T-cell (primary cell): Measurements from ENCODE around the gene SETBP1. TPM values are rescaled to one million over a fixed set of nuclear protein-coding genes. Genes with fewer than 3 reads are reported as not detected.

Experiments
- ATAC-seq, 4 experiments: fragments of 200-7000 bp in 3 of 4; fragments of 150-1000 bp in 1 of 4; cut with Tn5 transposase; replicated peaks in 1 of 4; 1 replicate in 3 of 4; 2 replicates in 1 of 4; pipeline ENCODE4 v1.10.0; 2021; ENCODE audit warnings: moderate library complexity in 3 of 4, mild to moderate bottlenecking in 2 of 4, moderate number of reproducible peaks in 1 of 4
- CTCF ChIA-PET, 2 donors: fragments of 300-600 bp; sonication (Branson Sonifier 250); formaldehyde crosslinking; loops; one replicate each; lab custom pipeline; 2022; ENCODE audit warnings: antibody characterized with exemption in 2 of 2; lab: Charles Lee
- POLR2A ChIA-PET, 2 donors: fragments of 300-600 bp; sonication (Branson Sonifier 250); formaldehyde crosslinking; loops; one replicate each; lab custom pipeline; 2022; ENCODE audit warnings: antibody characterized with exemption in 2 of 2; lab: Charles Lee
- DNase-seq, 35 experiments: peaks; one replicate each; pipeline versions ENCODE4 v3.0.0 to v3.0.0-alpha.2; 2013 to 2023
- H3K27ac ChIP-seq: one replicate; pipeline ENCODE4 v1.5.1; 2013; ENCODE audit warnings: low read length
- H3K27me3 ChIP-seq, 2 experiments: replicated peaks in 1 of 2; 1 replicate in 1 of 2; 2 replicates in 1 of 2; pipeline versions ENCODE4 v1.6.1 to v1.7.0; 2013; ENCODE audit warnings: low read length in 1 of 2, mixed read lengths in 1 of 2; ENCODE audit not compliant: control insufficient read depth in 2 of 2, insufficient read depth in 2 of 2; ENCODE audit errors: extremely low read depth in 1 of 2
- H3K36me3 ChIP-seq, 2 donors: 1 replicate in 1 of 2; 2 replicates in 1 of 2; pipeline versions ENCODE4 v1.6.1 to v1.7.0; 2013; ENCODE audit warnings: low read length in 1 of 2; ENCODE audit not compliant: control insufficient read depth in 2 of 2, insufficient read depth in 1 of 2; ENCODE audit errors: extremely low read depth in 1 of 2
- H3K4me1 ChIP-seq, 2 experiments: 1 replicate in 1 of 2; 2 replicates in 1 of 2; pipeline versions ENCODE4 v1.6.1 to v1.7.0; 2013; ENCODE audit warnings: low read length in 2 of 2, mixed read lengths in 1 of 2; ENCODE audit not compliant: insufficient read depth in 2 of 2, control insufficient read depth in 1 of 2; ENCODE audit errors: extremely low read depth in 1 of 2
- H3K4me3 ChIP-seq, 2 donors: 1 replicate in 1 of 2; 2 replicates in 1 of 2; pipeline versions ENCODE4 v1.5.1 to v1.7.0; 2013; ENCODE audit warnings: mild to moderate bottlenecking in 2 of 2, low read length in 1 of 2, moderate library complexity in 1 of 2; ENCODE audit not compliant: control insufficient read depth in 1 of 2; ENCODE audit errors: extremely low read depth in 1 of 2
- H3K9me3 ChIP-seq: 2 replicates; pipeline ENCODE4 v1.7.0; 2013
- H3K27ac Mint-ChIP-seq, 2 donors: one replicate each; pipeline ENCODE4 v1.8.0; 2020 to 2021; ENCODE audit warnings: mild to moderate bottlenecking in 2 of 2, mixed read lengths in 2 of 2
- H3K27me3 Mint-ChIP-seq, 2 donors: one replicate each; pipeline ENCODE4 v1.8.0; 2021 to 2022; ENCODE audit warnings: mixed read lengths in 2 of 2
- H3K36me3 Mint-ChIP-seq: one replicate; pipeline ENCODE4 v1.8.0; 2021; ENCODE audit warnings: mixed read lengths
- H3K4me1 Mint-ChIP-seq, 3 donors: one replicate each; pipeline ENCODE4 v1.8.0; 2020 to 2022; ENCODE audit warnings: mixed read lengths in 3 of 3, mild to moderate bottlenecking in 1 of 3
- H3K4me3 Mint-ChIP-seq, 3 donors: one replicate each; pipeline ENCODE4 v1.8.0; 2020 to 2022; ENCODE audit warnings: mild to moderate bottlenecking in 3 of 3, mixed read lengths in 3 of 3, moderate library complexity in 3 of 3
- H3K9me3 Mint-ChIP-seq, 3 donors: one replicate each; pipeline ENCODE4 v1.8.0; 2020 to 2022; ENCODE audit warnings: mixed read lengths in 3 of 3
- WGBS: methylation state at CpG from one replicate; pipeline ENCODE4 v1.1.5; 2013; ENCODE audit warnings: missing lambda C conversion rate; ENCODE audit not compliant: insufficient coverage; 5-methylcytosine and 5-hydroxymethylcytosine counted together
- total RNA-seq, 35 experiments: library from RNA in 6 of 35; stranded (reverse) in 6 of 35; fragments of 120-200 nt in 1 of 35; gene quantifications; one replicate each; pipeline versions ENCODE4 v1.2.1 to v1.2.4 and lab custom pipeline; 2013 to 2026

Gene SETBP1
- total RNA-seq, 5 donors from 2014 or later (not counting 1 experiment from before 2014, with no cell fraction given) = 1.6 to 5.7 (median 3.2) TPM

DNA sequence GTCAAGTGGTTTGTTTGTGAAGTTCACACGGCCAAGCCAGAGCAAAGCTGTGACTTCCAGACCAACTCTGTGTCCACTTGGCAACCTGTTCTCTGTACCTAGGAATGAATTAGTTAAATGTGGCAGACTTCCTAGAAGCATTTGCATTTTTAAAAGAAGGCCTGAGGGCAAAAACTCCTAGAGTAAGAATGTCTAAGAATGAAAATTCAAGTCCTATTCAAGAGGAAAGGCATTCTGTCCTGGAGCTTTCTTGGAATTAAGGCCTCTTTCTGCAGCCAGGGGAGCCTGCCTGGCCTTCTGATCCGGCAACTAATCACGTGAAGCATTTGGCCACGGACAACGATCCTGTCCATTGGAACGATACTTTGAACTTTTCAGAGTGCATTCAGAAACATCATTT, 155.0 kb downstream of the SETBP1 start:
- Mint-ChIP-seq H3K27me3 (no peaks in the 10 kb centered on the region), H3K9me3 (no peaks in the 10 kb centered on the region), H3K4me3 (no peak overlapping the region), H3K4me1 (peaks cover 8 to 20% (median 14%) of the 10 kb centered on the region in 3 donors), H3K27ac (no peak overlapping the region), H3K36me3 (no peaks in the 10 kb centered on the region)
- Histone ChIP-seq H3K4me3 (no peak overlapping the region), H3K36me3 (no peaks in the 10 kb centered on the region), H3K9me3 (no peaks in the 10 kb centered on the region), H3K27ac (no peak overlapping the region), H3K4me1 (peaks cover 0 to 10% of the 10 kb centered on the region in 2 experiments), H3K27me3 (no peaks in the 10 kb centered on the region)
- POLR2A ChIA-PET = no interaction called here
- CTCF ChIA-PET = no interaction called here
- DNase-seq (no peak), ATAC-seq (no peak)
- WGBS = 60% methylated on average over 1 of the region's 6 CpGs

DNA sequence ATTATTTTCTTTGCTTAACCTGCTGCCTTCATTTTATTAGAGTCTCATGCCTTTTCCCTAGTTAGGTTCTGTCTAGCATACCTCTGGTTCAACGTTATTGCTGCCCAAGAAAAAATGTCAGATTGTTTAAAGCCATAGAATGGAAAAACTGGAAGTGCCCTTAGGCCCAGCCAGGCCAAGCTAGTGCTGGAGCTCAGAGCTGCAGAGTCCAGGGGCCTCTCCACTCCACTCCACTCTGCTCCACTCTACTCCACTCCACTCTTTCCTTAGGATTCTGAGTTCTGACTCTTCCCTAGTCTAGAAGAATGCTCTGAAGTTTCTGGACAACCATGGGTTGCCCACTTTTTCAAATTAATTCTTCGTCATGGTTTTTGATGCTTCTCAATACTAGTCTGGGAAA, 155.6 kb downstream of the SETBP1 start:
- CTCF ChIA-PET = no interaction called here
- Mint-ChIP-seq H3K36me3 (no peaks in the 10 kb centered on the region), H3K27me3 (no peaks in the 10 kb centered on the region), H3K9me3 (no peaks in the 10 kb centered on the region), H3K4me1 (peaks cover 8 to 20% (median 14%) of the 10 kb centered on the region in 3 donors), H3K27ac (no peak overlapping the region), H3K4me3 (no peak overlapping the region)
- H3K4me3 ChIP-seq = no peak overlapping the region
- no peaks in the 10 kb centered on the region for H3K27me3 ChIP-seq
- H3K4me1 ChIP-seq = peaks cover 0 to 10% of the 10 kb centered on the region in 2 experiments
- H3K36me3 ChIP-seq = no peaks in the 10 kb centered on the region
- no peaks in the 10 kb centered on the region for H3K9me3 ChIP-seq
- H3K27ac ChIP-seq = no peak overlapping the region
- no peak for ATAC-seq
- DNase-seq = no peak
- 80% methylated on average over 2 of the region's 2 CpGs for WGBS
- POLR2A ChIA-PET = no interaction called here

DNA sequence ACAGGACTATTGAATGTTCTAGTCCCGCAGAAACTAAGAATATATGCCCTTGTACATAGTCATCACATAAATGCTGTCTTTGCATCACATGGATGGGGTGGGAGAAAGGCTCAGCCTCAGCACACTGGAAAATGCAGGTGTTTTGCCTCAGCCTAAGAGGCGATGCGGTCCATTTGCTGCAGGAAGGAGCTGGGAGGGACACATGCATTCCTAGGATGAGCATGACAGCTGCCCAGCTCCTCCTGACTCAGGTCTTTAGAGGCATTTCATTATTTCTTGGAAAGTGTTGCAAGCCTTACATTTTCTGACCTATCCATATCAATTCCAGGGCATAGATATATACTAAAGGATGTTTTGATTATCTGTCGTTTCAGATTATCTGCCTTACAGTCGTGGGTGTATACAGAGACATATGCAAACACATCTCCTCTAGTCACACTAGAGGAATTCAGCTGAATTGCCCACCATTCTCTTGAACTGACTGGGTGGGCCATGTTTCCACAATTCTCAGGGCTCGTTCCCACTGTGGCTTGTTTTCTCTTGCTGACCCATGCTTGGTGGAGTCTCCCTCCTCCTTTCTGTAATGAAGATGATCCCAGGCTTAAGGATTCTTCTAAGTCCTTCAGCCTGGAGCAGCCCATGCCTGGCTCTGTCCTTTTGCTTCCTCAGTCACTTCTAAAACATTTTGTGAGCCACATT, 156.9 kb downstream of the SETBP1 start:
- ChIA-PET POLR2A (no interaction called here), CTCF (no interaction called here)
- no peak for ATAC-seq
- Histone ChIP-seq H3K9me3 (no peaks in the 10 kb centered on the region), H3K4me1 (peaks cover 0 to 10% of the 10 kb centered on the region in 2 experiments), H3K27me3 (no peaks in the 10 kb centered on the region), H3K36me3 (no peaks in the 10 kb centered on the region), H3K4me3 (no peak overlapping the region), H3K27ac (no peak overlapping the region)
- DNase-seq = no peak
- Mint-ChIP-seq H3K36me3 (no peaks in the 10 kb centered on the region), H3K27me3 (no peaks in the 10 kb centered on the region), H3K4me3 (no peak overlapping the region), H3K27ac (no peak overlapping the region), H3K4me1 (peaks cover 8 to 20% (median 14%) of the 10 kb centered on the region in 3 donors), H3K9me3 (no peaks in the 10 kb centered on the region)
- WGBS = 100% methylated on average over 3 of the region's 6 CpGs

DNA sequence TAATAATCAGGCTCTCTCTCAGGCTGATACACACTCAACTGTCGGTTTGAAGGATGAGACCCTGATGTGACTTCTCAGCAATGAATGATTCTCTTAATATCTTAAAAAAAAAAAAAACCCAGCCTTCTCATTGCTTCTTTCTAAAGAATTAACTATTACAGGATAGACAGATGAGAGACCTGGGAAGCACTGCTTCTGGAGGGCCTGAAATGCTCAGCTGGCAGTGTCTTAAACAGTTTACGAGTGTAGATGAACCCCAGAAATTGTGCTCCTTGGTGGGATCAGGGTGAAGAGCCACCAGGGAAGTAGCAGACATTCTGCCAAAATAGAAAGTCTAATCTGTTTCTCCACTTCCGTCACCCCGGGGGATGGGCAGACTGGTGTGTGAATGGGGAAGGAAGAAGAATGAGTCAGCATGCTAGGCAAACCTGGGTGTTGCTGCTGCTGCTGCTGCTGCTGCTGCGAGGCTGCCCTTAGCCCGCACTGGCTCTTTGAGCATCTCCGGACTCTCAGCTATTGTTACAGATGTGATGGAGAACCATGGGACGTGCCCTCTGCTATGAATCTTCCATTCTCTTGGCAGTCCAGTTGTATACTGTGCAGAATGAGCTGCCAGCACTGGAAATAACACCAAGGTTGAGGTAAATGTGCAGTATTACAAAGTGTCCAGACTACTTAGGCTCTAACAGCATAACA, 158.4 kb downstream of the SETBP1 start:
- ChIA-PET POLR2A (no interaction called here), CTCF (no interaction called here)
- peak; percentile 78 to 98 (median 87) for ATAC-seq
- H3K4me1 ChIP-seq = peaks cover 0 to 15% of the 10 kb centered on the region in 2 experiments
- H3K4me3 ChIP-seq = no peak overlapping the region
- Mint-ChIP-seq H3K27ac (peak overlapping the region; percentile 1 to 29), H3K27me3 (no peaks in the 10 kb centered on the region), H3K36me3 (no peaks in the 10 kb centered on the region), H3K4me1 (peaks cover 8 to 20% (median 14%) of the 10 kb centered on the region in 3 donors), H3K4me3 (no peak overlapping the region), H3K9me3 (no peaks in the 10 kb centered on the region)
- no peaks in the 10 kb centered on the region for H3K27me3 ChIP-seq
- H3K36me3 ChIP-seq = no peaks in the 10 kb centered on the region
- WGBS = 12% methylated on average over 5 of the region's 8 CpGs
- peak; percentile 7 to 66 (median 42) for DNase-seq
- no peaks in the 10 kb centered on the region for H3K9me3 ChIP-seq
- H3K27ac ChIP-seq = peak overlapping the region; percentile 37

DNA sequence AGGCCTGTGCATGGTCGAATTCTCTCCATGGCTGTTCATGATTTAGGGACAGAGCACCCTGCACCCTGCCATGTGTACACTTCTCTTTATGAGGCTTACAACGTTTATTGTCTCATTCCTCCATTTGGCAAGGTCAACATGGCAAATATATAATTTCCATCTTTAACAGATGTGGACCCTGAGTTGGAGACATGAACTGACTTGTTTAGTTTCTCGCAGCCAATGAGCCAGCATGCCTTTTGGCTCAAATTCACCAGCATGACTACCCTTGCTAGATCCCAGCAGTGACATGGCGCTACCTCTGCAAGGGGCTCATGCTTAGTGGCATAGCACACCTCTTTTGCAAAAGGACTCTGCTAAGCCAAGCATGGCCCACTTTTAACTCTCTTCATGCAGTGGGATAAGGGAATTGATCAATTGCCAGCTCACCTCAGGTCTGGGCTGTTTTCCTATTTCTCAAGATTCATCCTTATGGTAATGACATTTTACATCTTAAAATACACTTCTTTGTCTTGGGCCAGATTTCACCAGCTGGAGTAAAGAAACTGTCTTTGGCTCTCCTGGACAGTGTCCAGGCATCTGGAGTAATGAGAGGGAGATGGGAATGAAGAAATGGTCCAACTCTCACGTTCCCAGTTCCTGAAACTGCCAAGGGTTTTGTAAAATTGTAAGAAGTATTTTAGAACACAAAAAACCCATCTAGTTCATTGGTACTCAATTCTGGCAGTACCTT, 159.5 kb downstream of the SETBP1 start:
- H3K4me1 ChIP-seq = peaks cover 0 to 15% of the 10 kb centered on the region in 2 experiments
- Mint-ChIP-seq H3K4me1 (peaks cover 8 to 17% (median 10%) of the 10 kb centered on the region in 3 donors), H3K27me3 (no peaks in the 10 kb centered on the region), H3K27ac (no peak overlapping the region), H3K36me3 (no peaks in the 10 kb centered on the region), H3K4me3 (no peak overlapping the region), H3K9me3 (no peaks in the 10 kb centered on the region)
- WGBS = 92% methylated on average over 2 of the region's 5 CpGs
- H3K9me3 ChIP-seq = no peaks in the 10 kb centered on the region
- H3K27me3 ChIP-seq = no peaks in the 10 kb centered on the region
- no peak overlapping the region for H3K27ac ChIP-seq
- ATAC-seq (no peak), DNase-seq (no peak)
- ChIA-PET CTCF (interaction anchor here (0.7 to 1.0 kb wide), 2 partner anchors 17 to 287 kb away, joined by 3 read pairs; no protein-coding TSS in a partner anchor), POLR2A (no interaction called here)
- H3K4me3 ChIP-seq = no peak overlapping the region
- no peaks in the 10 kb centered on the region for H3K36me3 ChIP-seq

DNA sequence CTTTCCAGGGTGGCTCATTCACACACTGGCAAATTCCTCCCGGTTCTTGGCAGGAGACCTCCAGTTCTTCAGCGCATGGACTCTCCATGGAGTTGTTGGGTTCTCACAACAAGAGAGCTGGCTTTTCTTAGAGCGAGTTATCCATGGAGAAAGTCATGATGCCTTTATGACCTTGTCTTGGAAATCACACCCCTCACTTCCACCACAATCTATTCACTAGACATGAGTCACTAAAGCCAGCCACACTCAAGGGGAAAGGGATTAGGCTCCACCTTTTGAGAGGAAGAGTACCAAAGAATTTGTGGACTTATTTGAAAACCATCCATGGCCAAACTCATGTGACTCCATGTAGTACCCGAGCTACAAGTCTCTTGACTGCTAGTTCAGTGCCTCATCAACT, 160.5 kb downstream of the SETBP1 start:
- ATAC-seq (no peak), DNase-seq (no peak)
- Histone ChIP-seq H3K4me1 (peaks cover 0 to 15% of the 10 kb centered on the region in 2 experiments), H3K27me3 (no peaks in the 10 kb centered on the region), H3K36me3 (no peaks in the 10 kb centered on the region), H3K9me3 (no peaks in the 10 kb centered on the region), H3K4me3 (no peak overlapping the region), H3K27ac (no peak overlapping the region)
- CTCF ChIA-PET = interaction anchor here (0.7 to 1.0 kb wide), 2 partner anchors 18 to 288 kb away, joined by 3 read pairs; no protein-coding TSS in a partner anchor
- Mint-ChIP-seq H3K27ac (no peak overlapping the region), H3K9me3 (no peaks in the 10 kb centered on the region), H3K36me3 (no peaks in the 10 kb centered on the region), H3K4me3 (no peak overlapping the region), H3K27me3 (no peaks in the 10 kb centered on the region), H3K4me1 (peaks cover 8 to 17% (median 10%) of the 10 kb centered on the region in 3 donors)
- WGBS = 100% methylated on average over 3 of the region's 4 CpGs
- POLR2A ChIA-PET = no interaction called here
